CD14-positive monocyte (primary cell): ENCODE results near the gene BSND. TPM values are rescaled to one million over a fixed set of nuclear protein-coding genes. Genes with fewer than 3 reads are reported as not detected.

Source experiments
- DNase-seq, 3 donors: peaks; one replicate each; pipeline ENCODE4 v3.0.0-alpha.2; 2011 to 2022
- H2AFZ ChIP-seq: 2 replicates; pipeline ENCODE4 v1.6.0; 2012; ENCODE audit warnings: mild to moderate bottlenecking, low read depth, low read length, inconsistent platforms; ENCODE audit not compliant: insufficient read depth, poor library complexity, severe bottlenecking
- H3K27ac ChIP-seq, 2 donors: 1 replicate in 1 of 2; 2 replicates in 1 of 2; pipeline ENCODE4 v1.5.1; 2012 to 2013; ENCODE audit warnings: low read length in 2 of 2, control low read depth in 1 of 2, inconsistent platforms in 1 of 2, low read depth in 1 of 2, mild to moderate bottlenecking in 1 of 2
- H3K27me3 ChIP-seq, 2 donors: one replicate each; pipeline versions ENCODE4 v1.6.0 to v1.6.1; 2011 to 2013; ENCODE audit warnings: low read length in 2 of 2; ENCODE audit not compliant: control insufficient read depth in 2 of 2, insufficient read depth in 2 of 2
- H3K36me3 ChIP-seq, 2 donors: replicated peaks in 1 of 2; 1 replicate in 1 of 2; 2 replicates in 1 of 2; pipeline versions ENCODE4 v1.5.1 to v1.6.1; 2012 to 2013; ENCODE audit warnings: low read length in 2 of 2, control low read depth in 1 of 2, inconsistent platforms in 1 of 2, mild to moderate bottlenecking in 1 of 2; ENCODE audit not compliant: insufficient read depth in 2 of 2, control insufficient read depth in 1 of 2
- H3K4me1 ChIP-seq, 2 donors: 1 replicate in 1 of 2; 2 replicates in 1 of 2; pipeline versions ENCODE4 v1.5.1 to v1.6.1; 2012 to 2013; ENCODE audit warnings: low read length in 2 of 2, control low read depth in 1 of 2, inconsistent platforms in 1 of 2, mild to moderate bottlenecking in 1 of 2, moderate library complexity in 1 of 2; ENCODE audit not compliant: insufficient read depth in 2 of 2, control insufficient read depth in 1 of 2
- H3K4me2 ChIP-seq: replicated peaks from 2 replicates; pipeline ENCODE3; 2012; ENCODE audit warnings: low read length, moderate library complexity, mild to moderate bottlenecking; ENCODE audit not compliant: poor library complexity, severe bottlenecking; ENCODE audit errors: extremely low read depth
- H3K4me3 ChIP-seq, 3 experiments: fragments of 200-600 bp in 1 of 3; sonication (generic) in 1 of 3; replicated peaks in 1 of 3; 1 replicate in 2 of 3; 2 replicates in 1 of 3; pipeline ENCODE4 v1.5.1; 2011 to 2013; ENCODE audit warnings: low read length in 3 of 3, mild to moderate bottlenecking in 3 of 3, control low read depth in 2 of 3, low read depth in 2 of 3, inconsistent platforms in 1 of 3, moderate library complexity in 1 of 3
- H3K79me2 ChIP-seq: 2 replicates; pipeline ENCODE4 v1.6.0; 2012; ENCODE audit warnings: mild to moderate bottlenecking, control low read depth, inconsistent platforms, low read length, moderate library complexity; ENCODE audit not compliant: insufficient read depth
- H3K9ac ChIP-seq: 2 replicates; pipeline ENCODE4 v1.6.0; 2017; ENCODE audit warnings: low read length, mild to moderate bottlenecking; ENCODE audit not compliant: insufficient read depth, poor library complexity, severe bottlenecking
- H3K9me3 ChIP-seq, 2 donors: replicated peaks in 1 of 2; 1 replicate in 1 of 2; 2 replicates in 1 of 2; pipeline versions ENCODE4 v1.5.1 to v1.6.1; 2012 to 2013; ENCODE audit warnings: low read length in 2 of 2, control low read depth in 1 of 2; ENCODE audit not compliant: control insufficient read depth in 1 of 2, insufficient read depth in 1 of 2
- H4K20me1 ChIP-seq: 2 replicates; pipeline ENCODE4 v1.6.0; 2012; ENCODE audit warnings: mild to moderate bottlenecking, low read length, control low read depth, moderate library complexity; ENCODE audit not compliant: insufficient read depth
- H3K27ac Mint-ChIP-seq, 7 donors: one replicate each; pipeline ENCODE4 v1.8.0; 2020; ENCODE audit warnings: mild to moderate bottlenecking in 7 of 7, mixed read lengths in 7 of 7, moderate library complexity in 6 of 7, inconsistent platforms in 2 of 7
- H3K27me3 Mint-ChIP-seq, 3 donors: one replicate each; pipeline ENCODE4 v1.8.0; 2021 to 2022; ENCODE audit warnings: low read depth in 3 of 3, mild to moderate bottlenecking in 3 of 3, mixed read lengths in 3 of 3, moderate library complexity in 3 of 3, inconsistent platforms in 1 of 3
- H3K36me3 Mint-ChIP-seq, 2 donors: one replicate each; pipeline ENCODE4 v1.8.0; 2020; ENCODE audit warnings: mixed read lengths in 2 of 2, inconsistent platforms in 1 of 2, mild to moderate bottlenecking in 1 of 2
- H3K4me1 Mint-ChIP-seq: one replicate; pipeline ENCODE4 v1.8.0; 2020; ENCODE audit warnings: mild to moderate bottlenecking, mixed read lengths
- H3K4me3 Mint-ChIP-seq, 2 donors: one replicate each; pipeline ENCODE4 v1.8.0; 2020; ENCODE audit warnings: mild to moderate bottlenecking in 2 of 2, mixed read lengths in 2 of 2, moderate library complexity in 1 of 2
- H3K9me3 Mint-ChIP-seq, 7 donors: one replicate each; pipeline ENCODE4 v1.8.0; 2020 to 2022; ENCODE audit warnings: mixed read lengths in 7 of 7, mild to moderate bottlenecking in 6 of 7, moderate library complexity in 6 of 7, inconsistent platforms in 2 of 7
- WGBS: methylation state at CpG from one replicate; pipeline ENCODE4 v1.1.5; 2013; ENCODE audit warnings: missing lambda C conversion rate; ENCODE audit not compliant: insufficient coverage; 5-methylcytosine and 5-hydroxymethylcytosine counted together
- intact Hi-C, 2 donors: fragments of 100-400 bp; cut with micrococcal nuclease; formaldehyde crosslinking; loops; one replicate each; pipeline versions ENCODE4 v1.15.0 to v1.15.1; 2023
- polyA plus RNA-seq, 3 donors: library from polyadenylated mRNA; depleted of rRNA in 1 of 3; unstranded in 2 of 3; stranded (reverse) in 1 of 3; fragments of 300-500 nt in 2 of 3; fragments of >200 nt in 1 of 3; fragmentation: Illumina TruSeq in 2 of 3; gene quantifications; 1 replicate in 2 of 3; 2 replicates in 1 of 3; pipeline ENCODE4 v1.2.3, GENCODE V29; 2012 to 2021
- TF ChIP-seq, protein P1 (sequence below): fragments of 200-600 bp; IDR thresholded peaks from one replicate; pipeline ENCODE4 v1.8.0; 2022; ENCODE audit warnings: antibody characterized with exemption, mild to moderate bottlenecking

BSND gene
- polyA plus RNA-seq, 3 donors: not detected

DNA sequence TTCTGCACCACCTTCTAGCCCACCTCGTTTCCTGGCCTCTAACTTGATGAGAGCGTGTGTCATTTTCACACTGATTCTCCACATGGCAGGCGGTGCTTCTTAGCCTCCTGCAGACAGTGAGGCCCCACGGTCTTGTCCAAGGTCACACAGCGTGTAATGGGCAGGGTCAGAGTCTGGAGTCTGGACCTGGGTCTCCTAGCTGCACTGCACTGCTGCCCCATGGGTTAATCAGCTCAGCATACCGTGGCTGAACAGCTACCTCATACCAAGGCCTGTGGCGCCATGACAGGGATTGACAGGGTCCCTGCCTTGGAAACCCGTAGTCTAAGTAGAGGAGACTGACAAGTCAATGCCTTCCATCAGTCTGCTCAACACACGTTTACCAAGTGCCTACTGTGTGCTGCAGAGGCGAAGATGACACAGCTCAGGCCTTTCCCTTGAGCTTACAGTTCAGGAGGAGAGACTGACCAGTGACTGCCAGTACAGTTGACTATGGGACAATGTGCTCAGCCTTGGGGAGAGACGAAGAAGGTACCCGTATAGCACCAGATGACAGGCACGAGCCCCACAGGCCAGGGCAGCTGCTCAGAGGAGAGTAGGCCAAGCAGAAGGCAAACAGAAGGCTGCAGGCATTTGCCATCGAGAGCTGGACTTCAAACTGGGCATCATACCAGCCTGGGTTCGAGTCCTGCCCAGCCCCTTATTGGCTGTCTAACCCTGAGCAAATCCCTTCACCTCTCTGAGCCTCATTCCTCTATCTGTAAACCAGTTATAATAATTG lies 46.1 kb downstream of the BSND start:
- peak overlapping the region in 1 of 7 donors; percentile 45 for H3K27ac Mint-ChIP-seq

GRCh38 chr1:55045430-55045829 lies 46.7 kb downstream of the BSND start:
- DNase-seq: no peak
- H3K4me1 Mint-ChIP-seq: peaks cover under 1% of the 10 kb centered on the region
- 100% methylated on average over 4 of the region's 10 CpGs for WGBS
- intact Hi-C loops: no loop called here
- H3K27ac Mint-ChIP-seq: peak overlapping the region in 1 of 7 donors; percentile 45
- peaks cover 0 to 2% (median 0%) of the 10 kb centered on the region in 7 donors for H3K9me3 Mint-ChIP-seq
- H3K9ac ChIP-seq: no peak overlapping the region
- no peak overlapping the region for H3K4me3 ChIP-seq
- H3K4me1 ChIP-seq: no peaks in the 10 kb centered on the region
- TF ChIP-seq, protein P1, sequence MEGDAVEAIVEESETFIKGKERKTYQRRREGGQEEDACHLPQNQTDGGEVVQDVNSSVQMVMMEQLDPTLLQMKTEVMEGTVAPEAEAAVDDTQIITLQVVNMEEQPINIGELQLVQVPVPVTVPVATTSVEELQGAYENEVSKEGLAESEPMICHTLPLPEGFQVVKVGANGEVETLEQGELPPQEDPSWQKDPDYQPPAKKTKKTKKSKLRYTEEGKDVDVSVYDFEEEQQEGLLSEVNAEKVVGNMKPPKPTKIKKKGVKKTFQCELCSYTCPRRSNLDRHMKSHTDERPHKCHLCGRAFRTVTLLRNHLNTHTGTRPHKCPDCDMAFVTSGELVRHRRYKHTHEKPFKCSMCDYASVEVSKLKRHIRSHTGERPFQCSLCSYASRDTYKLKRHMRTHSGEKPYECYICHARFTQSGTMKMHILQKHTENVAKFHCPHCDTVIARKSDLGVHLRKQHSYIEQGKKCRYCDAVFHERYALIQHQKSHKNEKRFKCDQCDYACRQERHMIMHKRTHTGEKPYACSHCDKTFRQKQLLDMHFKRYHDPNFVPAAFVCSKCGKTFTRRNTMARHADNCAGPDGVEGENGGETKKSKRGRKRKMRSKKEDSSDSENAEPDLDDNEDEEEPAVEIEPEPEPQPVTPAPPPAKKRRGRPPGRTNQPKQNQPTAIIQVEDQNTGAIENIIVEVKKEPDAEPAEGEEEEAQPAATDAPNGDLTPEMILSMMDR: no peak
- no peak overlapping the region for H3K4me2 ChIP-seq
- H3K4me3 Mint-ChIP-seq: no peak overlapping the region
- H3K36me3 ChIP-seq: no peaks in the 10 kb centered on the region
- H3K27me3 ChIP-seq: peaks cover 10 to 13% of the 10 kb centered on the region in 2 donors
- no peaks in the 10 kb centered on the region for H4K20me1 ChIP-seq
- H3K79me2 ChIP-seq: no peaks in the 10 kb centered on the region
- no peaks in the 10 kb centered on the region for H3K36me3 Mint-ChIP-seq
- H2AFZ ChIP-seq: no peak overlapping the region
- peaks cover 0 to 5% of the 10 kb centered on the region in 2 donors for H3K9me3 ChIP-seq
- peaks cover 23 to 41% (median 24%) of the 10 kb centered on the region in 3 donors for H3K27me3 Mint-ChIP-seq
- H3K27ac ChIP-seq: no peak overlapping the region

More for the DNA sequence above, 46.1 kb downstream of the BSND start:
- Mint-ChIP-seq H3K36me3 (no peaks in the 10 kb centered on the region), H3K9me3 (peaks cover 0 to 5% (median 0%) of the 10 kb centered on the region in 7 donors), H3K4me1 (peaks cover 6% of the 10 kb centered on the region), H3K4me3 (no peak overlapping the region), H3K27me3 (peaks cover 29 to 47% (median 30%) of the 10 kb centered on the region in 3 donors)
- Histone ChIP-seq H3K27me3 (peaks cover 16 to 20% of the 10 kb centered on the region in 2 donors), H3K79me2 (no peaks in the 10 kb centered on the region), H3K36me3 (no peaks in the 10 kb centered on the region), H3K9me3 (peaks cover 0 to 11% of the 10 kb centered on the region in 2 donors), H3K4me3 (no peak overlapping the region), H3K4me2 (no peak overlapping the region), H3K9ac (no peak overlapping the region), H4K20me1 (no peaks in the 10 kb centered on the region), H3K4me1 (peaks cover 0 to 2% of the 10 kb centered on the region in 2 donors), H2AFZ (no peak overlapping the region), H3K27ac (no peak overlapping the region)
- DNase-seq: no peak
- TF ChIP-seq, protein P1: no peak
- intact Hi-C loops: no loop called here
- WGBS: 91% methylated on average over 15 of the region's 15 CpGs
